K562 (cell line): ENCODE data around the gene FRMD1. TPM values are rescaled to one million over a fixed set of nuclear protein-coding genes. Genes with fewer than 3 reads are reported as not detected.

Source experiments
- ATAC-seq: fragments of 200-7000 bp; cut with Tn5 transposase; 3 replicates; pipeline ENCODE4 v1.9.1; 2020; ENCODE audit warnings: moderate library complexity
- BruUV-seq: library from RNA; stranded (reverse); fragments of 400-500 nt; replicated peaks from 2 replicates; lab custom pipeline; 2021; lab: Mats Ljungman, UMichigan
- CTCF ChIA-PET: fragments of 300-600 bp; formaldehyde crosslinking; extraction: SDS; loops from one replicate; lab custom pipeline; 2021; ENCODE audit warnings: low intra/inter-chr PET ratio; lab: Yijun Ruan, JAX
- POLR2A ChIA-PET: fragments of 300-600, 350-650 bp; sonication (Branson Sonifier 250); formaldehyde crosslinking; extraction: SDS; loops from one replicate; lab custom pipeline; 2021; ENCODE audit warnings: antibody characterized with exemption, inconsistent platforms; lab: Yijun Ruan, JAX
- DNase-seq, 4 experiments: peaks; one replicate each; pipeline versions ENCODE4 v3.0.0 to v3.0.0-alpha.2; 2011 to 2018; ENCODE audit warnings: low spot score in 3 of 4, mixed read lengths in 3 of 4; ENCODE audit errors: extremely low read depth in 1 of 4
- FAIRE-seq: peaks from 2 replicates; lab custom pipeline; 2011; peaks lifted over from hg19 to GRCh38; lab: Jason Lieb, UNC
- H2AFZ ChIP-seq: 2 replicates; pipeline ENCODE4 v1.6.0; 2011; ENCODE audit warnings: low read depth, low read length, control low read depth, inconsistent platforms
- H3K27ac ChIP-seq: fragments of 200-600 bp; 3 replicates; pipeline ENCODE4 v1.8.0; 2011; ENCODE audit warnings: low read depth, mild to moderate bottlenecking, control low read depth, inconsistent platforms, low read length, moderate library complexity, mixed read lengths; ENCODE audit errors: extremely low read depth
- H3K27me3 ChIP-seq, 2 experiments: fragments of 300-600 bp in 1 of 2; 2 replicates in 1 of 2; 3 replicates in 1 of 2; pipeline versions ENCODE4 v1.6.0 to v1.8.0; 2011; ENCODE audit warnings: inconsistent platforms in 2 of 2, low read length in 2 of 2, mild to moderate bottlenecking in 1 of 2, mixed read lengths in 1 of 2, moderate library complexity in 1 of 2; ENCODE audit not compliant: control insufficient read depth in 2 of 2, insufficient read depth in 2 of 2
- H3K36me3 ChIP-seq: fragments of 300-600 bp; 3 replicates; pipeline ENCODE4 v1.8.0; 2011; ENCODE audit warnings: mild to moderate bottlenecking, low read length, inconsistent platforms; ENCODE audit not compliant: control insufficient read depth, insufficient read depth
- H3K4me1 ChIP-seq, 2 experiments: fragments of 200-600 bp in 1 of 2; replicated peaks in 1 of 2; 2 replicates in 1 of 2; 3 replicates in 1 of 2; pipeline versions ENCODE4 v1.5.1 to v1.8.0; 2011; ENCODE audit warnings: inconsistent platforms in 2 of 2, low read length in 2 of 2, mild to moderate bottlenecking in 1 of 2, mixed read lengths in 1 of 2, moderate library complexity in 1 of 2; ENCODE audit not compliant: control insufficient read depth in 2 of 2, insufficient read depth in 2 of 2
- H3K4me2 ChIP-seq: 2 replicates; pipeline ENCODE4 v1.6.1; 2011; ENCODE audit warnings: low read length, control low read depth, inconsistent platforms, mixed read lengths; ENCODE audit not compliant: insufficient read depth
- H3K4me3 ChIP-seq: fragments of 200-600 bp; sonication (generic), shearing (Covaris generic); 2 replicates; pipeline ENCODE4 v1.5.1; 2016; ENCODE audit warnings: control low read depth, inconsistent platforms
- H3K79me2 ChIP-seq: fragments of 200-600 bp; 3 replicates; pipeline ENCODE4 v1.8.0; 2011; ENCODE audit warnings: low read length, inconsistent platforms; ENCODE audit not compliant: control insufficient read depth, insufficient read depth
- H3K9ac ChIP-seq, 2 experiments: 2 replicates each; pipeline versions ENCODE4 v1.6.0 to v1.6.1; 2011; ENCODE audit warnings: low read depth in 2 of 2, low read length in 2 of 2, control low read depth in 1 of 2, inconsistent platforms in 1 of 2, mild to moderate bottlenecking in 1 of 2, mixed read lengths in 1 of 2; ENCODE audit not compliant: insufficient read depth in 1 of 2
- H3K9me1 ChIP-seq: one replicate; pipeline ENCODE4 v1.6.0; 2011; ENCODE audit warnings: inconsistent platforms, mild to moderate bottlenecking, low read length, moderate library complexity; ENCODE audit not compliant: control insufficient read depth, insufficient read depth
- H3K9me3 ChIP-seq: replicated peaks from 2 replicates; pipeline ENCODE4 v1.5.1; 2011; ENCODE audit warnings: low read depth, low read length, inconsistent platforms; ENCODE audit not compliant: control insufficient read depth, insufficient read depth
- H4K20me1 ChIP-seq: replicated peaks from 2 replicates; pipeline ENCODE4 v1.6.1; 2011; ENCODE audit warnings: low read length, inconsistent platforms, mixed read lengths; ENCODE audit not compliant: control insufficient read depth, insufficient read depth
- CBFB ChIP-seq: sonication (generic); formaldehyde crosslinking; IDR thresholded peaks from 2 replicates; pipeline ENCODE4 v1.4.0; 2020; ENCODE audit warnings: mild to moderate bottlenecking, missing genetic modification reagents
- CC2D1A ChIP-seq: fragments of 450-650 bp; IDR thresholded peaks from 2 replicates; pipeline ENCODE4 v1.6.1; 2017; ENCODE audit warnings: mild to moderate bottlenecking
- CREBBP ChIP-seq: IDR thresholded peaks from one replicate; pipeline ENCODE4 v1.6.1; 2012; ENCODE audit warnings: low read depth, mild to moderate bottlenecking, control low read depth, inconsistent platforms, low read length
- HEY1 ChIP-seq: fragments of 250-450 bp; sonication (Bioruptor Pico); IDR thresholded peaks from 2 replicates; pipeline ENCODE4 v1.5.0; 2020; ENCODE audit warnings: mild to moderate bottlenecking, moderate library complexity, borderline replicate concordance
- ILF3 ChIP-seq: fragments of 450-650 bp; IDR thresholded peaks from 2 replicates; pipeline ENCODE4 v1.6.1; 2018; ENCODE audit warnings: antibody characterized with exemption, mild to moderate bottlenecking, moderate library complexity, borderline replicate concordance
- SP1 ChIP-seq: sonication (generic); formaldehyde crosslinking; IDR thresholded peaks from 2 replicates; pipeline ENCODE4 v1.8.1; 2022; ENCODE audit warnings: mild to moderate bottlenecking, missing genetic modification reagents
- SUPT5H ChIP-seq: fragments of 450-650 bp; IDR thresholded peaks from 2 replicates; pipeline ENCODE4 v1.6.1; 2016
- ZNF134 ChIP-seq: fragments of 250-450 bp; sonication (Bioruptor Pico); conservative IDR thresholded peaks from 2 replicates; pipeline ENCODE4 v1.4.0; 2020
- WGBS: fragments of 100-300 bp; shearing (Covaris generic); methylation state at CpG from one replicate; pipeline ENCODE4 v1.1.6; 2016; ENCODE audit warnings: low coverage, mixed read lengths; ENCODE audit not compliant: insufficient coverage; ENCODE audit errors: missing lambda C conversion rate; 5-methylcytosine and 5-hydroxymethylcytosine counted together
- in situ Hi-C: fragments of 300-500 bp; cut with MboI; formaldehyde crosslinking; loops from 4 replicates; pipeline ENCODE4 v1.15.0; 2018; ENCODE audit warnings: inconsistent platforms, mixed read lengths
- intact Hi-C: fragments of 100-400 bp; cut with micrococcal nuclease; formaldehyde crosslinking; loops from 2 replicates; pipeline ENCODE4 v1.14.2; 2022
- polyA plus RNA-seq, 8 experiments: library from polyadenylated mRNA; depleted of rRNA in 4 of 8; stranded (reverse) in 5 of 8; unstranded in 3 of 8; fragments of >200 nt; fragmentation: Nextera tagmentation in 2 of 8; fragmentation: Illumina TruSeq in 1 of 8; extraction: Ambion mirVana in 2 of 8; extraction: Trizol in 1 of 8; gene quantifications; 2 replicates each; pipeline versions ENCODE4 v1.2.1 to v1.2.3, GENCODE V29; 2011 to 2014; ENCODE audit warnings: inconsistent platforms in 1 of 8, missing spikeins in 1 of 8
- total RNA-seq, 7 experiments: library from RNA; depleted of rRNA in 6 of 7; stranded (reverse); fragments of >200 nt in 6 of 7; fragmentation: Illumina TruSeq in 2 of 7; extraction: Trizol in 2 of 7; gene quantifications; 2 replicates each; pipeline versions ENCODE4 v1.2.1 to v1.2.3, GENCODE V29; 2011 to 2021; ENCODE audit warnings: low replicate concordance in 1 of 7
- TF ChIP-seq, protein P1 (sequence below): fragments of 250-450 bp; sonication (Bioruptor Pico); IDR thresholded peaks from 2 replicates; pipeline ENCODE4 v1.5.0; 2022; ENCODE audit warnings: mild to moderate bottlenecking
- TF ChIP-seq, protein P2 (sequence below): sonication (generic); formaldehyde crosslinking; IDR thresholded peaks from 2 replicates; pipeline ENCODE4 v1.8.1; 2023; ENCODE audit warnings: mild to moderate bottlenecking, missing genetic modification reagents, moderate library complexity
- TF ChIP-seq, protein P3 (sequence below): fragments of 450-650 bp; IDR thresholded peaks from one replicate; pipeline ENCODE4 v1.6.1; 2018; ENCODE audit warnings: mild to moderate bottlenecking, moderate library complexity; ENCODE audit not compliant: partially characterized antibody
- TF ChIP-seq, protein P4 (sequence below): fragments of 450-650 bp; formaldehyde crosslinking; conservative IDR thresholded peaks from 2 replicates; pipeline ENCODE4 v1.4.0; 2022; ENCODE audit warnings: mild to moderate bottlenecking, missing genetic modification characterization
- TF ChIP-seq, protein P5 (sequence below): fragments of 250-450 bp; sonication (Bioruptor Pico); IDR thresholded peaks from 2 replicates; pipeline ENCODE4 v1.8.0; 2021; ENCODE audit warnings: moderate library complexity, mild to moderate bottlenecking, inconsistent platforms
- TF ChIP-seq, protein P6 (sequence below): fragments of 450-650 bp; formaldehyde crosslinking; IDR thresholded peaks from 2 replicates; pipeline ENCODE4 v1.4.0; 2020; ENCODE audit warnings: mild to moderate bottlenecking

FRMD1 gene
- total and polyA plus RNA-seq, 9 of the 15 experiments (the other 6 are each of a cell fraction or from before 2014, with no cell fraction given) = 0.01 to 0.04 (median 0.01) TPM; not detected in 6

DNA sequence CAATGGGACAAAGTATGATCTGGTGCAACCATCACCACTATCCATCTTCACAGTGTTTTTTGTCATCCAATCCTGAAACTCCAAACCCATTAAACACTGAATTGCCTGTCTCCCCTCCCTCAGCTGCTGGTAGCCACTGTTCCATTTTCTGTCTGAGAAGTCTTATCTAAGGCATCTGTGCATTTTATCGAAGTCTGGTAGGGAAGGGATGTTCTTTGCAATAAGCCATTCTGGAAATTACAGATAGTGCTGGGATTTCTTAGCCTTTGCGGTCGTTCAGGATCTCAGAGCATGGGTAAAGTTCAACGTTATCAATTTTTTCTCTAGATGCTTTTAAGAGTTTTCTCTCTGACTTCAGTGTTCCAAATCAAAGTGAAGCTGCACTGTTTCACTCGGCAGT is 57.4 kb downstream of the FRMD1 start:
- H3K79me2 ChIP-seq = no peaks in the 10 kb centered on the region
- POLR2A ChIA-PET = interaction anchor here (0.7 kb wide), 1 partner anchor 24 kb away, joined by 3 read pairs; no protein-coding TSS in a partner anchor
- BruUV-seq = no TSS peak
- 4% methylated on average over 5 of the region's 5 CpGs for WGBS
- CTCF ChIA-PET = no interaction called here
- H3K4me3 ChIP-seq = no peak overlapping the region
- H3K27ac ChIP-seq = no peak overlapping the region
- H3K9ac ChIP-seq = no peak overlapping the region
- H3K27me3 ChIP-seq = peaks cover 45 to 65% of the 10 kb centered on the region in 2 experiments
- no peak overlapping the region for H2AFZ ChIP-seq
- intact Hi-C loops = no loop called here
- no peaks in the 10 kb centered on the region for H4K20me1 ChIP-seq
- in situ Hi-C loops = no loop called here
- ATAC-seq (no peak), FAIRE-seq (no peak), DNase-seq (no peak)
- H3K4me2 ChIP-seq = no peak overlapping the region
- peaks cover 0 to 5% of the 10 kb centered on the region in 2 experiments; a peak in 2 of 5 replicates for H3K4me1 ChIP-seq
- H3K9me1 ChIP-seq = no peaks in the 10 kb centered on the region
- no peaks in the 10 kb centered on the region for H3K9me3 ChIP-seq
- H3K36me3 ChIP-seq = no peaks in the 10 kb centered on the region
- TF ChIP-seq, protein P1, sequence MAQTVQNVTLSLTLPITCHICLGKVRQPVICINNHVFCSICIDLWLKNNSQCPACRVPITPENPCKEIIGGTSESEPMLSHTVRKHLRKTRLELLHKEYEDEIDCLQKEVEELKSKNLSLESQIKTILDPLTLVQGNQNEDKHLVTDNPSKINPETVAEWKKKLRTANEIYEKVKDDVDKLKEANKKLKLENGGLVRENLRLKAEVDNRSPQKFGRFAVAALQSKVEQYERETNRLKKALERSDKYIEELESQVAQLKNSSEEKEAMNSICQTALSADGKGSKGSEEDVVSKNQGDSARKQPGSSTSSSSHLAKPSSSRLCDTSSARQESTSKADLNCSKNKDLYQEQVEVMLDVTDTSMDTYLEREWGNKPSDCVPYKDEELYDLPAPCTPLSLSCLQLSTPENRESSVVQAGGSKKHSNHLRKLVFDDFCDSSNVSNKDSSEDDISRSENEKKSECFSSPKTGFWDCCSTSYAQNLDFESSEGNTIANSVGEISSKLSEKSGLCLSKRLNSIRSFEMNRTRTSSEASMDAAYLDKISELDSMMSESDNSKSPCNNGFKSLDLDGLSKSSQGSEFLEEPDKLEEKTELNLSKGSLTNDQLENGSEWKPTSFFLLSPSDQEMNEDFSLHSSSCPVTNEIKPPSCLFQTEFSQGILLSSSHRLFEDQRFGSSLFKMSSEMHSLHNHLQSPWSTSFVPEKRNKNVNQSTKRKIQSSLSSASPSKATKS (CRISPR knock-in tag) = no peak
- TF ChIP-seq HEY1 (no peak), CREBBP (no peak), SUPT5H (no peak), ILF3 (no peak), SP1 (CRISPR knock-in tag) (no peak), CBFB (CRISPR knock-in tag) (no peak), ZNF134 (no peak), CC2D1A (no peak)
- TF ChIP-seq, protein P2, sequence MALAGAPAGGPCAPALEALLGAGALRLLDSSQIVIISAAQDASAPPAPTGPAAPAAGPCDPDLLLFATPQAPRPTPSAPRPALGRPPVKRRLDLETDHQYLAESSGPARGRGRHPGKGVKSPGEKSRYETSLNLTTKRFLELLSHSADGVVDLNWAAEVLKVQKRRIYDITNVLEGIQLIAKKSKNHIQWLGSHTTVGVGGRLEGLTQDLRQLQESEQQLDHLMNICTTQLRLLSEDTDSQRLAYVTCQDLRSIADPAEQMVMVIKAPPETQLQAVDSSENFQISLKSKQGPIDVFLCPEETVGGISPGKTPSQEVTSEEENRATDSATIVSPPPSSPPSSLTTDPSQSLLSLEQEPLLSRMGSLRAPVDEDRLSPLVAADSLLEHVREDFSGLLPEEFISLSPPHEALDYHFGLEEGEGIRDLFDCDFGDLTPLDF (CRISPR knock-in tag) = no peak
- TF ChIP-seq, protein P3, sequence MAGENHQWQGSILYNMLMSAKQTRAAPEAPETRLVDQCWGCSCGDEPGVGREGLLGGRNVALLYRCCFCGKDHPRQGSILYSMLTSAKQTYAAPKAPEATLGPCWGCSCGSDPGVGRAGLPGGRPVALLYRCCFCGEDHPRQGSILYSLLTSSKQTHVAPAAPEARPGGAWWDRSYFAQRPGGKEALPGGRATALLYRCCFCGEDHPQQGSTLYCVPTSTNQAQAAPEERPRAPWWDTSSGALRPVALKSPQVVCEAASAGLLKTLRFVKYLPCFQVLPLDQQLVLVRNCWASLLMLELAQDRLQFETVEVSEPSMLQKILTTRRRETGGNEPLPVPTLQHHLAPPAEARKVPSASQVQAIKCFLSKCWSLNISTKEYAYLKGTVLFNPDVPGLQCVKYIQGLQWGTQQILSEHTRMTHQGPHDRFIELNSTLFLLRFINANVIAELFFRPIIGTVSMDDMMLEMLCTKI = no peak
- TF ChIP-seq, protein P4, sequence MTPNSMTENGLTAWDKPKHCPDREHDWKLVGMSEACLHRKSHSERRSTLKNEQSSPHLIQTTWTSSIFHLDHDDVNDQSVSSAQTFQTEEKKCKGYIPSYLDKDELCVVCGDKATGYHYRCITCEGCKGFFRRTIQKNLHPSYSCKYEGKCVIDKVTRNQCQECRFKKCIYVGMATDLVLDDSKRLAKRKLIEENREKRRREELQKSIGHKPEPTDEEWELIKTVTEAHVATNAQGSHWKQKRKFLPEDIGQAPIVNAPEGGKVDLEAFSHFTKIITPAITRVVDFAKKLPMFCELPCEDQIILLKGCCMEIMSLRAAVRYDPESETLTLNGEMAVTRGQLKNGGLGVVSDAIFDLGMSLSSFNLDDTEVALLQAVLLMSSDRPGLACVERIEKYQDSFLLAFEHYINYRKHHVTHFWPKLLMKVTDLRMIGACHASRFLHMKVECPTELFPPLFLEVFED (CRISPR knock-in tag) = no peak
- TF ChIP-seq, protein P5, sequence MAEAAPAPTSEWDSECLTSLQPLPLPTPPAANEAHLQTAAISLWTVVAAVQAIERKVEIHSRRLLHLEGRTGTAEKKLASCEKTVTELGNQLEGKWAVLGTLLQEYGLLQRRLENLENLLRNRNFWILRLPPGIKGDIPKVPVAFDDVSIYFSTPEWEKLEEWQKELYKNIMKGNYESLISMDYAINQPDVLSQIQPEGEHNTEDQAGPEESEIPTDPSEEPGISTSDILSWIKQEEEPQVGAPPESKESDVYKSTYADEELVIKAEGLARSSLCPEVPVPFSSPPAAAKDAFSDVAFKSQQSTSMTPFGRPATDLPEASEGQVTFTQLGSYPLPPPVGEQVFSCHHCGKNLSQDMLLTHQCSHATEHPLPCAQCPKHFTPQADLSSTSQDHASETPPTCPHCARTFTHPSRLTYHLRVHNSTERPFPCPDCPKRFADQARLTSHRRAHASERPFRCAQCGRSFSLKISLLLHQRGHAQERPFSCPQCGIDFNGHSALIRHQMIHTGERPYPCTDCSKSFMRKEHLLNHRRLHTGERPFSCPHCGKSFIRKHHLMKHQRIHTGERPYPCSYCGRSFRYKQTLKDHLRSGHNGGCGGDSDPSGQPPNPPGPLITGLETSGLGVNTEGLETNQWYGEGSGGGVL = no peak
- TF ChIP-seq, protein P6, sequence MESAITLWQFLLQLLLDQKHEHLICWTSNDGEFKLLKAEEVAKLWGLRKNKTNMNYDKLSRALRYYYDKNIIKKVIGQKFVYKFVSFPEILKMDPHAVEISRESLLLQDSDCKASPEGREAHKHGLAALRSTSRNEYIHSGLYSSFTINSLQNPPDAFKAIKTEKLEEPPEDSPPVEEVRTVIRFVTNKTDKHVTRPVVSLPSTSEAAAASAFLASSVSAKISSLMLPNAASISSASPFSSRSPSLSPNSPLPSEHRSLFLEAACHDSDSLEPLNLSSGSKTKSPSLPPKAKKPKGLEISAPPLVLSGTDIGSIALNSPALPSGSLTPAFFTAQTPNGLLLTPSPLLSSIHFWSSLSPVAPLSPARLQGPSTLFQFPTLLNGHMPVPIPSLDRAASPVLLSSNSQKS (CRISPR knock-in tag) = no peak
